ENCODE results near the gene GPI. TPM values are rescaled to one million over a fixed set of nuclear protein-coding genes. Genes with fewer than 3 reads are reported as not detected.
A peak's percentile ranks its signal among the peaks of the same experiment; 100 is the strongest.
"Not testable (repeated sequence)": the region's sequence is repeated elsewhere in the genome, so short reads cannot be mapped to it uniquely, and the experiment has no call there.

GPI gene
- total RNA-seq, 1 experiment from 2014 or later = 201 TPM

DNA sequence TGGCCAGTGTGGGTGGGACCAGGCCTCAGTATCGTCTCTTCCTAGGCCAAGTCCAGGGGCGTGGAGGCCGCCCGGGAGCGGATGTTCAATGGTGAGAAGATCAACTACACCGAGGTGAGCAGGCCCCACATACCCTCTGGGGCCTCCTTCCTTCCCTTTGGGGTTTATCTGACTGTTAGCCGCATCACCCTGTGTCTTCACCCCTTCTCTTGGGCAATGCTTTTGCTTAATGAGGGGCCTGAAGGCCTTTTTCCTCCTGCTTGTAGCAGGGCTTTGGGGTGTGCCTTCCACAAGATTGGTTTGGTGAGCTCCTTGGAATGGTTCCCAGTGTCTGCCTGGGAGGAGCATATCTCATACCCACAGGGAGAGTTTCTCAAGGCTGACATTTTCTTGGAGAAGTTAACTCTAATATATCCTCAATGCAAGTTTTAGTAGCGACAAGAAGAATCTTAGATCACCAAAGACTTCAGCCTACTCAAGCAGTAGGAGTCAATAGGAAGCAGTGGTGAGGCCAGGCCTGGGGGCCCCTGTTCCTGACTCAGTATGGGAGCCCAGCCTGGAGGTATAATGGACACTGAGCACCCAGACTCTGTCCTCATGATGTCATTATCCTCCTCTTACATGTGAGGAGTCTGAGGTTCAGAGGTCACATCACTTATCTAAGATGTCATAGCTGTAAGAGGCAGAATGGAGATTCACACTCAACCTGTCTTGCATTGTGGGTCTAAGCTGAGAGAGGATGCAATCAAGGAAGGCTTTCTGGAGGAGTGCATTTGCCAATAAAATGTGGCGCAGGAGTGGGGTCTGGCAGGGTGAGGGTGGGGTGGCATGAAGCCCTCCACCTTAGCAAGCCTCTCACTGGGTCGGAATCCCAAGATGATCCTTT is 2.0 kb downstream of the GPI start:
- CTCF ChIA-PET = interaction anchor here (0.6 to 0.8 kb wide), 3 partner anchors 21 to 146 kb away, joined by 3 read pairs; no protein-coding TSS in a partner anchor
- TF ChIP-seq, protein P1, sequence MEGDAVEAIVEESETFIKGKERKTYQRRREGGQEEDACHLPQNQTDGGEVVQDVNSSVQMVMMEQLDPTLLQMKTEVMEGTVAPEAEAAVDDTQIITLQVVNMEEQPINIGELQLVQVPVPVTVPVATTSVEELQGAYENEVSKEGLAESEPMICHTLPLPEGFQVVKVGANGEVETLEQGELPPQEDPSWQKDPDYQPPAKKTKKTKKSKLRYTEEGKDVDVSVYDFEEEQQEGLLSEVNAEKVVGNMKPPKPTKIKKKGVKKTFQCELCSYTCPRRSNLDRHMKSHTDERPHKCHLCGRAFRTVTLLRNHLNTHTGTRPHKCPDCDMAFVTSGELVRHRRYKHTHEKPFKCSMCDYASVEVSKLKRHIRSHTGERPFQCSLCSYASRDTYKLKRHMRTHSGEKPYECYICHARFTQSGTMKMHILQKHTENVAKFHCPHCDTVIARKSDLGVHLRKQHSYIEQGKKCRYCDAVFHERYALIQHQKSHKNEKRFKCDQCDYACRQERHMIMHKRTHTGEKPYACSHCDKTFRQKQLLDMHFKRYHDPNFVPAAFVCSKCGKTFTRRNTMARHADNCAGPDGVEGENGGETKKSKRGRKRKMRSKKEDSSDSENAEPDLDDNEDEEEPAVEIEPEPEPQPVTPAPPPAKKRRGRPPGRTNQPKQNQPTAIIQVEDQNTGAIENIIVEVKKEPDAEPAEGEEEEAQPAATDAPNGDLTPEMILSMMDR (IDR thresholded peaks at IDR 0.05; ENCODE audit: unreplicated experiment) = no peak
- H3K9me3 Mint-ChIP-seq (ENCODE audit: unreplicated experiment) = no peaks in the 10 kb centered on the region
- intact Hi-C loops (cut with micrococcal nuclease) = no loop called here
- H3K4me1 Mint-ChIP-seq (ENCODE audit: insufficient read depth, unreplicated experiment) = peaks cover 32% of the 10 kb centered on the region
- DNase-seq (ENCODE audit: unreplicated experiment) = peak; percentile 72
- peak overlapping the region; percentile 99 for H3K4me3 Mint-ChIP-seq (ENCODE audit: unreplicated experiment)
- TSS peak; percentile 16 for BruUV-seq (replicated peaks)
- H3K27ac Mint-ChIP-seq (ENCODE audit: low read depth, unreplicated experiment) = no peak overlapping the region
- POLR2A ChIA-PET = interaction anchor here (1.9 to 2.1 kb wide), 2 partner anchors 14 to 63 kb away, joined by 6 to 7 read pairs; no protein-coding TSS in a partner anchor
- H3K36me3 Mint-ChIP-seq (ENCODE audit: insufficient read depth, unreplicated experiment) = peaks cover 46% of the 10 kb centered on the region
- H3K27me3 Mint-ChIP-seq (ENCODE audit: insufficient read depth, unreplicated experiment) = no peaks in the 10 kb centered on the region

DNA sequence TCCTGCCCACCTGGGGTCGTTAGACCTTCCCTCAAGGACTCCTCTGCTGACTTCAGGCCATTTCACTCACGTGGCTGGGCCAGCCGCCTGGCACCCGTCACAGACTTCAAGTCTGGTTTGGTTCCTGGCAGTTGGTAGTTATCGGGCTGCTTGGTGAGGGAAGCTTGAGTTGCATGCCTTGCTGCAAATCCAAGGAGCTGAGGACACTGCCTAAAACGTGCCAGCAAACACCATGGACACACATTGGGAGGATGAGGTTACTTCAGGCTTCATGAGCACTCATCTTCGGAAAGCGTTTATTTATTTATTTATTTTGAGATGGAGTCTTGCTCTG is 2.6 kb downstream of the GPI start:
- TF ChIP-seq, protein P1 (IDR thresholded peaks at IDR 0.05; ENCODE audit: unreplicated experiment) = no peak
- Mint-ChIP-seq H3K4me3 (ENCODE audit: unreplicated experiment) (no peak overlapping the region), H3K27ac (ENCODE audit: low read depth, unreplicated experiment) (no peak overlapping the region), H3K4me1 (ENCODE audit: insufficient read depth, unreplicated experiment) (peaks cover 32% of the 10 kb centered on the region), H3K27me3 (ENCODE audit: insufficient read depth, unreplicated experiment) (no peaks in the 10 kb centered on the region), H3K9me3 (ENCODE audit: unreplicated experiment) (no peaks in the 10 kb centered on the region), H3K36me3 (ENCODE audit: insufficient read depth, unreplicated experiment) (peaks cover 46% of the 10 kb centered on the region)
- no peak for DNase-seq (ENCODE audit: unreplicated experiment)
- no TSS peak for BruUV-seq (replicated peaks)
- intact Hi-C loops (cut with micrococcal nuclease) = no loop called here
- POLR2A ChIA-PET = no interaction called here
- CTCF ChIA-PET = interaction anchor here (0.6 kb wide), 1 partner anchor 146 kb away, joined by 3 read pairs; no protein-coding TSS in a partner anchor

DNA sequence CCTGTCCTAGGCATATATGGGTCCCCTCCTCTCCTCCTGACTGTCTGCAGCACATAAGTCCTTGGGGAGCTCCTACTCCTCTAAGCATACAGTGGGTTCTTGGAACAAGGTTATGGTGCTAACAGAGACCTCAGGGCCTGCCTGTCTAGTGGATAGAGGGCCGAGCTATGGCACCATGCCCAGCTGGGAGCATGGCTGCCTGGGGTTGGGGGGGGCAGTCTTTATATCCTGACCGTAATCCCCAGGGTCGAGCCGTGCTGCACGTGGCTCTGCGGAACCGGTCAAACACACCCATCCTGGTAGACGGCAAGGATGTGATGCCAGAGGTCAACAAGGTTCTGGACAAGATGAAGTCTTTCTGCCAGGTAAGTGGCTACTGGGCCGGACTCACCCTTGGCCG is 3.3 kb downstream of the GPI start:
- intact Hi-C loops (cut with micrococcal nuclease) = no loop called here
- no TSS peak for BruUV-seq (replicated peaks)
- POLR2A ChIA-PET = interaction anchor here (0.6 kb wide), 1 partner anchor 1140 kb away, joined by 3 read pairs; no protein-coding TSS in a partner anchor
- DNase-seq (ENCODE audit: unreplicated experiment) = no peak
- Mint-ChIP-seq H3K27me3 (ENCODE audit: insufficient read depth, unreplicated experiment) (no peaks in the 10 kb centered on the region), H3K4me1 (ENCODE audit: insufficient read depth, unreplicated experiment) (peaks cover 32% of the 10 kb centered on the region), H3K4me3 (ENCODE audit: unreplicated experiment) (no peak overlapping the region), H3K36me3 (ENCODE audit: insufficient read depth, unreplicated experiment) (peaks cover 52% of the 10 kb centered on the region), H3K27ac (ENCODE audit: low read depth, unreplicated experiment) (no peak overlapping the region), H3K9me3 (ENCODE audit: unreplicated experiment) (no peaks in the 10 kb centered on the region)
- TF ChIP-seq, protein P1 (IDR thresholded peaks at IDR 0.05; ENCODE audit: unreplicated experiment) = no peak
- CTCF ChIA-PET = interaction anchor here (0.5 to 0.8 kb wide), 2 partner anchors 75 to 1133 kb away, joined by 3 to 5 read pairs; no protein-coding TSS in a partner anchor

DNA sequence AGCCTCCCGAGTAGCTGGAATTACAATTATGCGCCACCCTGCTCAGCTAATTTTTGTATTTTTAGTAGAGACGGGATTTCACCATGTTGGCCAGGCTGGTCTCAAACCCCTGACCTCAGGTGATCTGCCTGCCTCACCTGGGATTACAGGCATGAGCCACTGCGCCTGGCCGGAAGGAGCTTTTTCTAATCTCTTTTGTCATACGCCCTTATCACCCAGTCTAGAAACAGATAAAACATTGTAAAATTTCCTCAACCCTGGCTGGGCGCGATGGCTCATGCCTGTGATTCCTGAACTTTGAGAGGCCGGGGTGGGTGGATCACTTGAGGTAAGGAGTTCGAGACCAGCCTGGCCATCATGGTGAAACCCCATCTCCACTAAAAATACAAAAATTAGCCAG is 4.2 kb downstream of the GPI start:
- H3K27ac Mint-ChIP-seq (ENCODE audit: low read depth, unreplicated experiment); H3K4me3 Mint-ChIP-seq (ENCODE audit: unreplicated experiment); BruUV-seq (replicated peaks); intact Hi-C loops (cut with micrococcal nuclease); DNase-seq (ENCODE audit: unreplicated experiment); H3K9me3 Mint-ChIP-seq (ENCODE audit: unreplicated experiment); H3K27me3 Mint-ChIP-seq (ENCODE audit: insufficient read depth, unreplicated experiment): not testable (repeated sequence)
- POLR2A ChIA-PET = interaction anchor here (0.7 kb wide), 1 partner anchor 20 kb away, joined by 3 read pairs; no protein-coding TSS in a partner anchor
- CTCF ChIA-PET = interaction anchor here (0.7 kb wide), 1 partner anchor 39 kb away, joined by 3 read pairs; no protein-coding TSS in a partner anchor
- Mint-ChIP-seq H3K36me3 (ENCODE audit: insufficient read depth, unreplicated experiment) (peaks cover 60% of the 10 kb centered on the region), H3K4me1 (ENCODE audit: insufficient read depth, unreplicated experiment) (peaks cover 32% of the 10 kb centered on the region)

All from MCF 10A (cell line).